Parathyroid adenoma (tissue), 2 donors: ENCODE results near the gene CACNA1C.

Experiments
- H2AFZ ChIP-seq: fragments of 300-600 bp; sonication (generic); one replicate; pipeline ENCODE4 v1.7.0; 2017; ENCODE audit warnings: antibody characterized with exemption, mild to moderate bottlenecking
- H3K27ac ChIP-seq: fragments of 300-600 bp; sonication (generic); one replicate; pipeline ENCODE4 v1.7.0; 2017
- H3K27me3 ChIP-seq: fragments of 300-600 bp; sonication (generic); one replicate; pipeline ENCODE4 v1.7.0; 2017; ENCODE audit warnings: low read length; ENCODE audit not compliant: control insufficient read depth, insufficient read depth
- H3K36me3 ChIP-seq: fragments of 300-600 bp; sonication (generic); one replicate; pipeline ENCODE4 v1.7.0; 2017; ENCODE audit warnings: low read length; ENCODE audit not compliant: control insufficient read depth, insufficient read depth
- H3K4me1 ChIP-seq: fragments of 300-600 bp; sonication (generic); one replicate; pipeline ENCODE4 v1.7.0; 2017; ENCODE audit warnings: control low read depth
- H3K4me2 ChIP-seq: fragments of 300-600 bp; sonication (generic); one replicate; pipeline ENCODE4 v1.7.0; 2017; ENCODE audit warnings: low read length
- H3K4me3 ChIP-seq: fragments of 300-600 bp; sonication (generic); one replicate; pipeline ENCODE4 v1.7.0; 2017; ENCODE audit warnings: low read depth, low read length
- H3K79me2 ChIP-seq: fragments of 300-600 bp; sonication (generic); one replicate; pipeline ENCODE4 v1.7.0; 2017; ENCODE audit warnings: control low read depth
- H3K9ac ChIP-seq: fragments of 300-600 bp; sonication (generic); one replicate; pipeline ENCODE4 v1.7.0; 2017; ENCODE audit warnings: mild to moderate bottlenecking
- H3K9me3 ChIP-seq: fragments of 300-600 bp; sonication (generic); one replicate; pipeline ENCODE4 v1.7.0; 2017; ENCODE audit warnings: low read length; ENCODE audit not compliant: control insufficient read depth
- CTCF ChIP-seq: fragments of 300-600 bp; sonication (generic); IDR thresholded peaks from one replicate; pipeline ENCODE4 v1.7.0; 2017; ENCODE audit warnings: antibody characterized with exemption, mild to moderate bottlenecking
- donor health status: primary hyperparathyroidism.

The CACNA1C gene

DNA sequence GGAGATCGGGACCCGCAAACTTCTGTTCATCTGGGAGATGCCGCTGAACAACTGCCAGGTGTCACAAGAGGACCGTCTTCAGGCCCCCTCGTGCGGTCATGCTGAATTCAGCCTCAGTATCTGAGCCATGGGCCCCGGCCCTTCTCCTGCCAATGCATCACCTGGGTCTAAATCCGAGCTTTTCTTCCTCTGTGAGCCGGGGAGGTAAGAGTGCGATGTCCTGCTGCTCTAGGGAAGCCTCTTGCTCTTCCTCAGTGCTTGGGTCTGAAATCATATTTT lies 586.2 kb downstream of the CACNA1C start:
- Histone ChIP-seq H3K9ac (no peak overlapping the region), H3K9me3 (no peaks in the 10 kb centered on the region), H3K27me3 (no peaks in the 10 kb centered on the region), H3K4me2 (no peak overlapping the region), H2AFZ (no peak overlapping the region), H3K27ac (no peak overlapping the region), H3K4me1 (no peaks in the 10 kb centered on the region), H3K4me3 (no peak overlapping the region), H3K79me2 (no peaks in the 10 kb centered on the region), H3K36me3 (no peaks in the 10 kb centered on the region)
- TF ChIP-seq CTCF: no peak

GRCh38 chr12:2640281-2640680 lies 587.5 kb downstream of the CACNA1C start:
- no peak overlapping the region for H3K9ac ChIP-seq
- H2AFZ ChIP-seq: no peak overlapping the region
- H3K4me2 ChIP-seq: no peak overlapping the region
- H3K9me3 ChIP-seq: no peaks in the 10 kb centered on the region
- no peaks in the 10 kb centered on the region for H3K4me1 ChIP-seq
- TF ChIP-seq CTCF: no peak
- no peak overlapping the region for H3K4me3 ChIP-seq
- H3K27me3 ChIP-seq: no peaks in the 10 kb centered on the region
- no peak overlapping the region for H3K27ac ChIP-seq
- H3K79me2 ChIP-seq: no peaks in the 10 kb centered on the region
- H3K36me3 ChIP-seq: no peaks in the 10 kb centered on the region

DNA sequence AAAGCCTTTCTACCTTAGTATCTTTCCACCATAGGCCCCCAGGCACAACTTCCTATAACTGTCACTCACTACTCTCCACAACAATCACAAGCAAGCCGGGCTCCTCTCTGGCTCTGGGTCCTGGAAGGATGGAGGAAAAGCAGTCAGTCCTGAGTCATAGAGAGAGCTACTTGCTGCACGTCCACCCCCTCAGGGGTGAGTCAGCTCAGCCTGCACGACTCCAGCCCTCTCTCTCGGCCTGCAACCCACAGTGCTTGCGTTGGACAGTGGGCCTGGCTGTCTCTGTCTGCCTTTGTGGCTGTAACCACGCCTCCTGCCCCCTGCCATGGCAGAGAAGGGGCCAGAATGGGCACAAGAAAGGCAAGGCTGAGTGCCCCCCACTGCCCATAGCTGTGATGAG lies 587.9 kb downstream of the CACNA1C start:
- Histone ChIP-seq H2AFZ (no peak overlapping the region), H3K4me2 (no peak overlapping the region), H3K4me1 (no peaks in the 10 kb centered on the region), H3K36me3 (no peaks in the 10 kb centered on the region), H3K9me3 (no peaks in the 10 kb centered on the region), H3K27ac (no peak overlapping the region), H3K4me3 (no peak overlapping the region), H3K9ac (no peak overlapping the region), H3K79me2 (no peaks in the 10 kb centered on the region), H3K27me3 (no peaks in the 10 kb centered on the region)
- no peak for TF ChIP-seq CTCF

- peak; percentile 7 for TF ChIP-seq CTCF
- Histone ChIP-seq H3K36me3 (no peaks in the 10 kb centered on the region), H3K4me3 (no peak overlapping the region), H3K27ac (no peak overlapping the region), H3K27me3 (no peaks in the 10 kb centered on the region), H3K9me3 (no peaks in the 10 kb centered on the region), H3K9ac (no peak overlapping the region), H3K4me1 (no peaks in the 10 kb centered on the region), H3K79me2 (no peaks in the 10 kb centered on the region), H3K4me2 (no peak overlapping the region), H2AFZ (no peak overlapping the region)
Observed at GRCh38 chr12:2641207-2641606, 588.4 kb downstream of the CACNA1C start.

DNA sequence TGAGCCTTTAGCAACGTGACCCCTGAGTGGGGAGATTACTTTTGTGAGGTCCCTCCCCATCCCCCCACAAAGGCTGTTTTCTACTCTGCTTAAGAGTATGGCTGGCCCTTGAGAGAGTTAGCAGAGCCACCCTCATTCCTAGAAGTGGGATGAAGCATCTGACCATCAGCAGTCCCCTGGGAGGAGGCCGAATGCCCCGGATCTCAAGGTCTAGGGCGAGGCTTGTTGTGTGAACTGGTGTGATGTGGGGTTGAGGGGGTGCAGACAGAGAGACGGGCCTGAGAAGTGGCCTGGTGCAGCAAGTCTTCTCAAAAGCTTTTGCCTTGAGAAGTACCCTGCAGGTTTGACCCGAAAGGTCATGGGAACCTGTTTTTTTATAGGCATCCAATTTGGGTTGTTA lies 589.0 kb downstream of the CACNA1C start:
- Histone ChIP-seq H3K27ac (no peak overlapping the region), H3K36me3 (no peaks in the 10 kb centered on the region), H3K27me3 (no peaks in the 10 kb centered on the region), H3K4me1 (no peaks in the 10 kb centered on the region), H3K9me3 (no peaks in the 10 kb centered on the region), H3K4me2 (no peak overlapping the region), H2AFZ (no peak overlapping the region), H3K79me2 (no peaks in the 10 kb centered on the region), H3K9ac (no peak overlapping the region), H3K4me3 (no peak overlapping the region)
- TF ChIP-seq CTCF: no peak
